Measurements from ENCODE around the gene PTPRU. TPM values are rescaled to one million over a fixed set of nuclear protein-coding genes. Genes with fewer than 3 reads are reported as not detected.

PTPRU gene
- total RNA-seq, 1 experiment from 2014 or later = 54.5 TPM

GRCh38 chr1:29343476-29343875 lies 107.2 kb downstream of the PTPRU start:
- CTCF ChIA-PET = interaction anchor here (1.2 kb wide), 1 partner anchor 768 kb away, joined by 4 read pairs; no protein-coding TSS in a partner anchor
- Mint-ChIP-seq H3K27ac (ENCODE audit: unreplicated experiment) (no peak overlapping the region), H3K36me3 (ENCODE audit: insufficient read depth, unreplicated experiment) (no peaks in the 10 kb centered on the region), H3K27me3 (ENCODE audit: unreplicated experiment) (peaks cover 90% of the 10 kb centered on the region), H3K4me1 (ENCODE audit: low read depth, unreplicated experiment) (no peaks in the 10 kb centered on the region), H3K4me3 (ENCODE audit: low read depth, unreplicated experiment) (no peak overlapping the region), H3K9me3 (ENCODE audit: low read depth, unreplicated experiment) (no peaks in the 10 kb centered on the region)
- no peak for DNase-seq
- intact Hi-C loops (cut with micrococcal nuclease; ENCODE audit: unreplicated experiment) = loop anchor here (5.0 kb wide), 1 partner anchor 106 kb away; the partner anchor contains the start of gene PTPRU
- no peak for TF ChIP-seq CTCF (IDR thresholded peaks at IDR 0.05; ENCODE audit: unreplicated experiment)
- BruUV-seq (replicated peaks) = no TSS peak

GRCh38 chr1:29343908-29344307 lies 107.6 kb downstream of the PTPRU start:
- H3K9me3 Mint-ChIP-seq (ENCODE audit: low read depth, unreplicated experiment) = no peaks in the 10 kb centered on the region
- no peak for DNase-seq
- H3K4me3 Mint-ChIP-seq (ENCODE audit: low read depth, unreplicated experiment) = no peak overlapping the region
- no peaks in the 10 kb centered on the region for H3K4me1 Mint-ChIP-seq (ENCODE audit: low read depth, unreplicated experiment)
- H3K36me3 Mint-ChIP-seq (ENCODE audit: insufficient read depth, unreplicated experiment) = no peaks in the 10 kb centered on the region
- no TSS peak for BruUV-seq (replicated peaks)
- no peak for TF ChIP-seq CTCF (IDR thresholded peaks at IDR 0.05; ENCODE audit: unreplicated experiment)
- intact Hi-C loops (cut with micrococcal nuclease; ENCODE audit: unreplicated experiment) = loop anchor here (5.0 kb wide), 1 partner anchor 107 kb away; the partner anchor contains the start of gene PTPRU
- H3K27me3 Mint-ChIP-seq (ENCODE audit: unreplicated experiment) = peaks cover 90% of the 10 kb centered on the region
- CTCF ChIA-PET = interaction anchor here (1.2 kb wide), 1 partner anchor 768 kb away, joined by 4 read pairs; no protein-coding TSS in a partner anchor
- H3K27ac Mint-ChIP-seq (ENCODE audit: unreplicated experiment) = no peak overlapping the region

- intact Hi-C loops (cut with micrococcal nuclease; ENCODE audit: unreplicated experiment) = loop anchor here (5.0 kb wide), 1 partner anchor 107 kb away; the partner anchor contains the start of gene PTPRU
- Mint-ChIP-seq H3K27ac (ENCODE audit: unreplicated experiment) (no peak overlapping the region), H3K27me3 (ENCODE audit: unreplicated experiment) (peaks cover 90% of the 10 kb centered on the region), H3K9me3 (ENCODE audit: low read depth, unreplicated experiment) (no peaks in the 10 kb centered on the region), H3K4me3 (ENCODE audit: low read depth, unreplicated experiment) (no peak overlapping the region), H3K4me1 (ENCODE audit: low read depth, unreplicated experiment) (no peaks in the 10 kb centered on the region), H3K36me3 (ENCODE audit: insufficient read depth, unreplicated experiment) (no peaks in the 10 kb centered on the region)
- DNase-seq = no peak
- CTCF ChIA-PET = interaction anchor here (1.2 kb wide), 1 partner anchor 767 kb away, joined by 4 read pairs; no protein-coding TSS in a partner anchor
- no TSS peak for BruUV-seq (replicated peaks)
- TF ChIP-seq CTCF (IDR thresholded peaks at IDR 0.05; ENCODE audit: unreplicated experiment) = no peak
Measured at GRCh38 chr1:29344336-29344735, 108.0 kb downstream of the PTPRU start.

- Mint-ChIP-seq H3K36me3 (ENCODE audit: insufficient read depth, unreplicated experiment) (no peaks in the 10 kb centered on the region), H3K27me3 (ENCODE audit: unreplicated experiment) (peaks cover 97% of the 10 kb centered on the region), H3K4me3 (ENCODE audit: low read depth, unreplicated experiment) (no peak overlapping the region), H3K9me3 (ENCODE audit: low read depth, unreplicated experiment) (no peaks in the 10 kb centered on the region), H3K4me1 (ENCODE audit: low read depth, unreplicated experiment) (no peaks in the 10 kb centered on the region), H3K27ac (ENCODE audit: unreplicated experiment) (no peak overlapping the region)
- no peak for TF ChIP-seq CTCF (IDR thresholded peaks at IDR 0.05; ENCODE audit: unreplicated experiment)
- DNase-seq = no peak
- BruUV-seq (replicated peaks) = no TSS peak
- CTCF ChIA-PET = interaction anchor here (1.5 kb wide), 1 partner anchor 18 kb away, joined by 3 read pairs; no protein-coding TSS in a partner anchor
- intact Hi-C loops (cut with micrococcal nuclease; ENCODE audit: unreplicated experiment) = no loop called here
Measured at GRCh38 chr1:29346576-29346975, 110.3 kb downstream of the PTPRU start.
